PFSK-1 (cell line): ENCODE measurements around the gene EHD2.

Source experiments
- FOXP2 ChIP-seq: optimal IDR thresholded peaks from 2 replicates; pipeline ENCODE3; 2011; ENCODE audit warnings: borderline replicate concordance, control low read depth, inconsistent platforms; ENCODE audit not compliant: insufficient read depth; ENCODE audit errors: extremely low read length, extremely low read depth
- POLR2AphosphoS5 ChIP-seq: IDR thresholded peaks from 2 replicates; pipeline ENCODE4 v1.6.1; 2012; ENCODE audit warnings: low read depth, mild to moderate bottlenecking, control low read depth, low read length, moderate library complexity
- SIN3A ChIP-seq: IDR thresholded peaks from 2 replicates; pipeline ENCODE4 v1.6.1; 2012; ENCODE audit warnings: mild to moderate bottlenecking, low read length, moderate library complexity, borderline replicate concordance; ENCODE audit not compliant: insufficient read depth
- TAF1 ChIP-seq: IDR thresholded peaks from 2 replicates; pipeline ENCODE4 v1.6.1; 2012; ENCODE audit warnings: low read length, control low read depth, borderline replicate concordance; ENCODE audit not compliant: insufficient read depth
- TF ChIP-seq, protein P1 (sequence below), 2 experiments: IDR thresholded peaks; 2 replicates each; pipeline versions ENCODE4 v1.6.1 to v1.8.0; 2011 to 2012; ENCODE audit warnings: low read depth in 2 of 2, low read length in 2 of 2, control low read depth in 1 of 2, inconsistent platforms in 1 of 2, mild to moderate bottlenecking in 1 of 2, moderate library complexity in 1 of 2; ENCODE audit not compliant: insufficient read depth in 1 of 2

EHD2 gene

DNA sequence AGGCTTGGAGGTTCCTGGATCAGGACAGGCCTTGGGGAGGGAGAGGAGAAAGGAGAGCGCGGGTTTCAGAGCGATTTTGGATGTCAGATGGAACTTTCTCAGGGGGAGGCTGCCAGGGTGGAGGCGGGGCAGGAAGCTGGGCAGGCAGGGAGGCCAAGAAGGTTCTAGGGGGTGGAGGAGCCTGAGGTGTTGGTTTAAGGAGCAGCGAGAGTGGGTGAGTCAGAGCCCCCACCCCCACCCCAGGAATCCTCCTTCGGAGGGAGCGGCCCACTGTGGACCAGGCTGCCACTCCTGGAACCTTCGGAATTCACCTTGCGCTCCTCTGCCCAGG is 16.2 kb downstream of the EHD2 start:
- TF ChIP-seq, protein P1, sequence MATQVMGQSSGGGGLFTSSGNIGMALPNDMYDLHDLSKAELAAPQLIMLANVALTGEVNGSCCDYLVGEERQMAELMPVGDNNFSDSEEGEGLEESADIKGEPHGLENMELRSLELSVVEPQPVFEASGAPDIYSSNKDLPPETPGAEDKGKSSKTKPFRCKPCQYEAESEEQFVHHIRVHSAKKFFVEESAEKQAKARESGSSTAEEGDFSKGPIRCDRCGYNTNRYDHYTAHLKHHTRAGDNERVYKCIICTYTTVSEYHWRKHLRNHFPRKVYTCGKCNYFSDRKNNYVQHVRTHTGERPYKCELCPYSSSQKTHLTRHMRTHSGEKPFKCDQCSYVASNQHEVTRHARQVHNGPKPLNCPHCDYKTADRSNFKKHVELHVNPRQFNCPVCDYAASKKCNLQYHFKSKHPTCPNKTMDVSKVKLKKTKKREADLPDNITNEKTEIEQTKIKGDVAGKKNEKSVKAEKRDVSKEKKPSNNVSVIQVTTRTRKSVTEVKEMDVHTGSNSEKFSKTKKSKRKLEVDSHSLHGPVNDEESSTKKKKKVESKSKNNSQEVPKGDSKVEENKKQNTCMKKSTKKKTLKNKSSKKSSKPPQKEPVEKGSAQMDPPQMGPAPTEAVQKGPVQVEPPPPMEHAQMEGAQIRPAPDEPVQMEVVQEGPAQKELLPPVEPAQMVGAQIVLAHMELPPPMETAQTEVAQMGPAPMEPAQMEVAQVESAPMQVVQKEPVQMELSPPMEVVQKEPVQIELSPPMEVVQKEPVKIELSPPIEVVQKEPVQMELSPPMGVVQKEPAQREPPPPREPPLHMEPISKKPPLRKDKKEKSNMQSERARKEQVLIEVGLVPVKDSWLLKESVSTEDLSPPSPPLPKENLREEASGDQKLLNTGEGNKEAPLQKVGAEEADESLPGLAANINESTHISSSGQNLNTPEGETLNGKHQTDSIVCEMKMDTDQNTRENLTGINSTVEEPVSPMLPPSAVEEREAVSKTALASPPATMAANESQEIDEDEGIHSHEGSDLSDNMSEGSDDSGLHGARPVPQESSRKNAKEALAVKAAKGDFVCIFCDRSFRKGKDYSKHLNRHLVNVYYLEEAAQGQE (IDR thresholded peaks at IDR 0.05; ENCODE audit: insufficient read depth in 1 of 2, low read depth in 2 of 2, low read length in 2 of 2), result no peak

DNA sequence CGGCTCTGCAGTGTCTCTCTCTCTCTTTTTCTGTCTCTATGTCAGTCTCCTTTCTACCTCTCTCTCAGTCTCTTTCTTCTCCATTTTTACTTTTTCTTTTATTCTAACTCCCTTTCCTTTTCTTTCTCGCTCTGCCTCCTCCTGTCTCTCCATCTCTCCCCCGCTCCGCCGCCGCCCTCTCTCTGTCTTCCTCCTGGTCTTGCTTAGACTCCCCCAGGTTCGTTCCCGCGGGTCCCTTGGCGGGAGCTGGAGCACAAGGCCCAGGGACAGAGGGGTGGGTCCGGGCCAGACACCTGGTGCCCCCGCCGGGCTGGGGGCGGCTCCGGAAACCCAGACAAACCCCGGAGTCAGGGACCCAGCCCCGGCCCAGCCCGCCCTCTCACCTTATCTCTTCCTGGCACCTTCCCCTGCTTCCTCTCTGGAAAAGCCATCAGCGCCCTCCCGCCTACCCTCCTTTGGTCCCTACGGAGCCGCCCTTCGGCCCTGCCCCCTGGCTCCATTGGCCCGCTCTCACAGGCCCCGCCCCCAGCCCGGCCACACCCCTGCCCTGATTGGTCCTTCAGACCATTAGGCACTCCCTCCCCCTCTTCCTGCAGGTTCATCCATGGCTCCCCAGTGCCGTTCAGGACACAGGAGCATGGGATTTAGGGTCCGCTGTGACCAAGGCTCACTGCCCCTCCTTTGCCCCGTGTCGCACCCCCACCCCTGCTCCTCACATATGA is 16.7 kb downstream of the EHD2 start:
- TF ChIP-seq FOXP2, result no peak
- no peak for TF ChIP-seq TAF1
- TF ChIP-seq, protein P1 (IDR thresholded peaks at IDR 0.05; ENCODE audit: insufficient read depth in 1 of 2, low read depth in 2 of 2, low read length in 2 of 2), result no peak
- no peak for TF ChIP-seq SIN3A
- TF ChIP-seq POLR2AphosphoS5, result no peak

DNA sequence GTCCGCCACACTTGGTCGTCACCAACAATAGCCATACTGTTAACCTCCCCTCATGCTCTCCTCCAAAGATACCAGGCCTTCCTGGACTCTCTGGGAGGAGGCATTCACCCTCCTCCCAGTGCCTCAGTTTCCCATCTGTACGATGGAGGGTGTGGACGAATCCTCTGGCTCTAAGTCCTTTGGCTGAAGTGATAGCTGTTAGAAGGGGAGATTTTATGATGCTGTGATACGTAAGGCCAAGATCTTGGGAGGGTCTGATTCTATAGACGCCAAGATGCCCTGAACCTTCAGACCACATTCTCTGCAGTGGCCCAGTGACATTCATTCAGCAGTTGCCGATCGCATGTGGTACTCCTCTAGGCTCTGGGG is 17.3 kb downstream of the EHD2 start:
- TF ChIP-seq SIN3A (no peak), POLR2AphosphoS5 (no peak), TAF1 (no peak), FOXP2 (no peak)
- TF ChIP-seq, protein P1 (IDR thresholded peaks at IDR 0.05; ENCODE audit: insufficient read depth in 1 of 2, low read depth in 2 of 2, low read length in 2 of 2), result no peak

DNA sequence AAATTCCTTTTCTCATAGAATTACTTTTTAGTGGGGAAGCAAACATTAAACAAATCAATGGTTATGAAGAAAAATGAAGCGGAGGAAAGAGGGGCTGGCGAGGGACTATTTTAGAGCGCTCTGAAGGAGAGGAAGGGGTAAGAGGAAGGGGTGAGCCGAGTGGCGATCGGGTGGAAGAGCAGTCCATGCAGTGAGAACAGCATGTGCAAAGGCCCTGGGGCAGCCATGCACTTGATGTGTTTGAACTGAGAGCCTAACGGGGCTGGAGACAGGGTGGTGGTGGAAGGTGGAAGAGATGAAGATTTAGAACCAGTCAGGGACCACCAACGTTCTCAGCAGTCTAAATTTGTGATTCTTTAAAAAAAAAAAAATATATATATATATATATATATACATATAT is 17.7 kb downstream of the EHD2 start:
- no peak for TF ChIP-seq TAF1
- no peak for TF ChIP-seq FOXP2
- TF ChIP-seq, protein P1 (IDR thresholded peaks at IDR 0.05; ENCODE audit: insufficient read depth in 1 of 2, low read depth in 2 of 2, low read length in 2 of 2), result no peak
- TF ChIP-seq POLR2AphosphoS5, result no peak
- TF ChIP-seq SIN3A, result no peak

DNA sequence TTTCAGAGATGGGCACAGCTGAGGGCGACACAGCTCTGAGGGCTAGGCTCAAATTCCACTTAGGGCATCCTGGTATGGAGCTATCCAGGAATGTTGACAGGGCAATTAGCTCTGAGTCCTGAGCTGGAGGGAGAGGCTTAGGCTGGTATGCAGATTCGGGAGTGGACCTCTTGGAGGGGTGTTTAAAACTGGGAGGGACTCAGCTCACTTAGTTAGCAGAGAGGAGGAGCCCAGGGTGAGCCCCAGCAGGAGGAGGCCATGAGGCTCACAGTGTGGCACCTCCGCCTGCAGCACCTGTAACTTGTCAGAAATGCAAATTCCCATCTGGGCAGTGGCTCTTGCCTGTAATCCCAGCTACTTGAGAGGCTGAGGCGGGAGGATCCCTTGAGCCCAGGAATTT is 21.9 kb downstream of the EHD2 start:
- TF ChIP-seq POLR2AphosphoS5 (no peak), SIN3A (no peak), TAF1 (no peak), FOXP2 (no peak)
- TF ChIP-seq, protein P1 (IDR thresholded peaks at IDR 0.05; ENCODE audit: insufficient read depth in 1 of 2, low read depth in 2 of 2, low read length in 2 of 2), result no peak
